GM18868 (cell line): Measurements from ENCODE around the gene SUPT20HL1.

ENCODE experiments used
- ATAC-seq: cut with Tn5 transposase; IDR thresholded peaks from one replicate; pipeline ENCODE4 v1.9.1; 2021; ENCODE audit warnings: mild to moderate bottlenecking, moderate library complexity; ENCODE audit not compliant: unreplicated experiment

SUPT20HL1 gene

DNA sequence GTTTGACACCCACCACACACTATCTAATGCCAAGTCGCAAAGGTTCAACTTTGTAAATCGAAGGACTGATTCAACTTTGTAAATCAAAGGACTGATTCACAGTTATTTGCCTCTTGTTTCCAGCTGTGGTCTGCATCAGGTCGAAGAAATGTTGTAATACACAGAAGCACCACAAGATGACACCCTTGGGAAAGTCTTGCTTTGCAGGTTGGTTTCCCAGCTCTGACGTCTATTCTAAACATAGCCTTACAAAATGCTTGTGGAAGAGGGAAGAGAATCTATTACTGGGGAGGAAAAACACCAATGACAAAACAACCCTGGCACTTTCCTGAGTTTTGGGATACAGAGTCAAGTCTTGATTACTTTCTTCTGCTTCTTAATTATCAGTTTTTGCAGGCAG lies 35.3 kb downstream of the SUPT20HL1 start:
- ATAC-seq = peak; percentile 83

DNA sequence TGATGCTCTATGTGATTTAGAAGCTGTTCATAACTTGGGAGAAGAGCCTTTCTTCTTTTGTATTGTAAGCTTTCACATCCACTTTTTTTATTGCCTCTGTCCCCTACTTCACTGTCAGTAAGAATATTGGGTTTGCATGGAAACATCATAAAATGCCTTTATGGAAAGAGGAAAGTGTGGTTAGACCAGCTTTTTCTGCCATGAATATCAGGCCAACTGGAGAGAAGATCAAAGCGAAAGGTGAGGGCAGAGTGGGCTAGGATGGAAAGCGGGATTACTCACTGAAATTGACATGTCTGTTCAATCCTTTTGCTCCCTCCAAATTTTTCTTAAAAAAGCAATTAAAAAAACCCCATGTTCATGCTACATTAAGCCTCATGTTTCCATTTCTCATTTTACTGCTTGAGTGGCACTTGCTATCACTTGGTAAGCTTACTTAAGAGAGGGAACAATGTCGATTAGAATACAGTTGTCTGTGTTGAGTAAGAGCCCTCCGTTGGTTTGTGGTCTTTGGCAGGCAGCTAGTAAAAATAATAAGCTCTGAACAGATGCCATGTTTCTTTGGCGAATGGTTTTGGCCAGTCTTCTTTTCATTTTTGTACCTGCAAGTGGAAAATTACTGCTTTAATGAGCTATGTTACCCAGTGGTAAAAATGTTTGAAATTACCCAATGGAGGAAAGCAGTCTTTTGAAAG lies 35.9 kb downstream of the SUPT20HL1 start:
- ATAC-seq = no peak

DNA sequence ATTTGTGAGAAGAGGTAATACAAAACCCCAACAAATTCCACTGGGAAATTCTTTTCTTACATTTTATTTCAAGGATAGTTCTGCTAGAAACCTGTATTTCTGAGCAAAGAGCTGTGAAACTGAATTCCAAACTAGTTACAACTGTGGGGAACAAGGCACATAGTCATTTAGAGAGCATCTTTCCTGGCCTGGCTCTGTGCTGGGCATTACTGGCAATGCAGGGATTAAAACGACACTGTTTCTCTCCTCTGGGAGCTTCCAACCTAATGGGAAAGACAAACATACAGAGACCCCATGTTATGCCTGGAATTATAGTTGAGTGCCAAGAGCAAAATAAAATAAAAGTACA lies 36.5 kb downstream of the SUPT20HL1 start:
- no peak for ATAC-seq

GRCh38 chrX:24398766-24399165 lies 38.3 kb downstream of the SUPT20HL1 start:
- no peak for ATAC-seq

GRCh38 chrX:24399550-24399949 lies 39.1 kb downstream of the SUPT20HL1 start:
- no peak for ATAC-seq

DNA sequence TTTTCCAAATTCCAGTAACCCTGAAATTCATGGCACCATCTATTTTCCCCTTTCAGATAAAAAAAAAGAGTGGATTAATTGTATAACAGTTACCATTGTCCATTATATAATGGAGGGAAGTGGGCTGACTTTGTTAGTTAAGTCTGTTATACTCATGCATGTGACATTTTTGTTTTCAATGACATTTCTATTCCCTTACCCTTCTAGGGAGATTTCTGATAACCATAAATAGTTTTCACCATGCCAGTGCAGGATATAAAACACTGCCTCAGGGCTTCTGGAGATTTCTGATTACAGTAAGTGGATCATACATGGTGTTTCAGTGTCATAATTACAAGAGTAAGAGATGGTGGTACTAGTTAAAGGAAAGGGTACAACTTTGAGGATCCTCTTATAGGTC lies 45.5 kb downstream of the SUPT20HL1 start:
- ATAC-seq = no peak
